ENCODE measurements around the gene METTL8.
A peak's percentile ranks its signal among the peaks of the same experiment; 100 is the strongest.
"Not testable (repeated sequence)": the region's sequence is repeated elsewhere in the genome, so short reads cannot be mapped to it uniquely, and the experiment has no call there.

The METTL8 gene

GRCh38 chr2:171431677-171432167 is 2.1 kb downstream of the METTL8 start:
- H3K4me3 ChIP-seq (ENCODE audit: severe bottlenecking), result no peak overlapping the region
- no peak for ATAC-seq (ENCODE audit: low read depth)
- H3K27ac ChIP-seq (ENCODE audit: poor library complexity, severe bottlenecking), result peak overlapping the region; percentile 83

DNA sequence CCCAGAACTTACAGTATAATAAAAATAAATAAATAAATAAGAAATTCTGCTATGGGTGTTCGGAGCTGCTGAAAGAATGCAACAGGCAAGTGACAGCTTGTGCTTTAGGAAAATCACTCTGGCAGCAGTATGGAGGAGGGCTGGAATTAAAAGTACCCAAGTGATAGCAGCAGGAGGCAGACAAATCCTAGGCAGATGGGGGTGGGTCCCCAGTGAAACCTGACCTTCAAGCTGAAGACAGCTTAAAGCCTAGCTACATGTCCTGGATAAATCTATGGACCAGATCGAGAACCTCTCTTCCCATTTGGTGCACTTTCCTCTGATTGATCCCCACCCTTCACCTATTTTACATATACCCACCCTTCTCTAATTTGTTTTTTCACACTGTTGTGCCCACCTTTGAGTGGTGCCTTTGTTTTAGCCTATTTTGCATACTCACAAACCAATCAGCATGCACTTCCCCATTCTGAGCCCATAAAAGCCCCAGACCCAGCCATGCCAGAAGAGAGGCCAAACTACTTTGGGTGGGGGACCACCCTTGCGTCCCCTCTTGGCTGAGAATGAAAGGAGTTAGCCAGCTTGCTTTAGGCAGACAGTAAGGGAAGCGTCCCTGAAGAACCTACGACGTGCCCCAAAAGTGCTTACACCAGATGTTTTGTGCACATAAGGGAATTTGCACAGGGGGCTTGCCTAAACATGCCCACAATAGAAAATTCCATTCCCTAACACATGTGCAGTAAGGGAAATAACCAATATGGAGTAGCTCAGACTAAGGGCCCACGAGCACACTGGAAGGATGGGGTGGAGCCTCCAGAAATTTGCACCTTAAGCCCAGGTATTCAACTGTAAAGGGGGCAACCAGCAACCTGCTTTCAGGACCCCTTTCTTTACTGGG is 3.0 kb downstream of the METTL8 start:
- no peaks in the 10 kb centered on the region for H3K9me3 ChIP-seq (ENCODE audit: severe bottlenecking)
- no peak for ATAC-seq (ENCODE audit: low read depth)
- H3K4me3 ChIP-seq (ENCODE audit: severe bottlenecking), result no peak overlapping the region
- H3K4me1 ChIP-seq (ENCODE audit: insufficient read depth, poor library complexity, severe bottlenecking), result peaks cover 5% of the 10 kb centered on the region
- H3K27me3 ChIP-seq (ENCODE audit: insufficient read depth, poor library complexity, severe bottlenecking), result no peaks in the 10 kb centered on the region
- no peak overlapping the region for H3K27ac ChIP-seq (ENCODE audit: poor library complexity, severe bottlenecking)
- DNase-seq (ENCODE audit: low spot score), result no peak
- TF ChIP-seq CTCF (IDR thresholded peaks at IDR 0.05; ENCODE audit: poor library complexity, severe bottlenecking), result no peak
- peaks cover 3% of the 10 kb centered on the region for H3K36me3 ChIP-seq (ENCODE audit: low read depth)

More at GRCh38 chr2:171431677-171432167, 2.1 kb downstream of the METTL8 start:
- Histone ChIP-seq H3K27me3 (ENCODE audit: insufficient read depth, poor library complexity, severe bottlenecking) (no peaks in the 10 kb centered on the region), H3K9me3 (ENCODE audit: severe bottlenecking) (peaks cover 2% of the 10 kb centered on the region), H3K36me3 (ENCODE audit: low read depth) (peaks cover 11% of the 10 kb centered on the region), H3K4me1 (ENCODE audit: insufficient read depth, poor library complexity, severe bottlenecking) (peaks cover 12% of the 10 kb centered on the region)
- DNase-seq (ENCODE audit: low spot score), result no peak
- TF ChIP-seq CTCF (IDR thresholded peaks at IDR 0.05; ENCODE audit: poor library complexity, severe bottlenecking), result no peak

DNA sequence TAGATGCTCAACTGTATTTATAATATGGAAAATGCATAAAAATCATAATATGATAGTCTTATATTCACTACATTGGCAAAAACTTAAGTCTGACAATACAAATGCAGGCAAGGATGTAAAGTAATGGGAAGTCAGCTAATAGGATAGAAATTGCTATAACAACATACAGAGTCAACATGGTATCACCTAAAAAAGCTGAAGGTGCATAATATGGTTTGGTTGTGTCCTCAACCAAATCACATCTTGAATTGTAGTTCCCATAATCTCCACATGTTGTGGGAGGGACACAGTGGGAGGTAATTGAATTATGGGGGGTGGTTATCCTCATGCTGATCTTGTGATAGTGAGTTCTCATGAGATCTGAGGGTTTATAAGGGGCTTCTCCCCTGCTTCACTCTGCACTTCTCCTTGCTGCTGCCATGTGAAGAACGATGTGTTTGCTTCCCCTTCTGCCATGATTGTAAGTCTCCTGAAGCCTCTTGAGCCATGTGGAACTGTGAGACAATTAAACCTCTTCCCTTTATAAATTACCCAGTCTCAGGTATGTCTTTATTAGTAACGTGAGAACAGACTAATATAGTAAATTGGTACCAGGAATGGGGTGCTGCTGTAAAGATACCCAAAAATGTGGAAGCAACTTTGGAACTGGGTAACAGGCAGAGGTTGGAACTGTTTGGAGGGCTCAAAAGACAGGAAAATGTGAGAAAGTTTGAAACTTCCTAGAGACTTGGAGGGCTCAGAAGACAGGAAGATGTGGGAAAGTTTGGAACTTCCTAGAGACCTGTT is 10.9 kb downstream of the METTL8 start:
- H3K9me3 ChIP-seq (ENCODE audit: severe bottlenecking); H3K4me1 ChIP-seq (ENCODE audit: insufficient read depth, poor library complexity, severe bottlenecking); DNase-seq (ENCODE audit: low spot score); H3K27ac ChIP-seq (ENCODE audit: poor library complexity, severe bottlenecking); H3K36me3 ChIP-seq (ENCODE audit: low read depth); H3K27me3 ChIP-seq (ENCODE audit: insufficient read depth, poor library complexity, severe bottlenecking); ATAC-seq (ENCODE audit: low read depth); H3K4me3 ChIP-seq (ENCODE audit: severe bottlenecking): not testable (repeated sequence)

DNA sequence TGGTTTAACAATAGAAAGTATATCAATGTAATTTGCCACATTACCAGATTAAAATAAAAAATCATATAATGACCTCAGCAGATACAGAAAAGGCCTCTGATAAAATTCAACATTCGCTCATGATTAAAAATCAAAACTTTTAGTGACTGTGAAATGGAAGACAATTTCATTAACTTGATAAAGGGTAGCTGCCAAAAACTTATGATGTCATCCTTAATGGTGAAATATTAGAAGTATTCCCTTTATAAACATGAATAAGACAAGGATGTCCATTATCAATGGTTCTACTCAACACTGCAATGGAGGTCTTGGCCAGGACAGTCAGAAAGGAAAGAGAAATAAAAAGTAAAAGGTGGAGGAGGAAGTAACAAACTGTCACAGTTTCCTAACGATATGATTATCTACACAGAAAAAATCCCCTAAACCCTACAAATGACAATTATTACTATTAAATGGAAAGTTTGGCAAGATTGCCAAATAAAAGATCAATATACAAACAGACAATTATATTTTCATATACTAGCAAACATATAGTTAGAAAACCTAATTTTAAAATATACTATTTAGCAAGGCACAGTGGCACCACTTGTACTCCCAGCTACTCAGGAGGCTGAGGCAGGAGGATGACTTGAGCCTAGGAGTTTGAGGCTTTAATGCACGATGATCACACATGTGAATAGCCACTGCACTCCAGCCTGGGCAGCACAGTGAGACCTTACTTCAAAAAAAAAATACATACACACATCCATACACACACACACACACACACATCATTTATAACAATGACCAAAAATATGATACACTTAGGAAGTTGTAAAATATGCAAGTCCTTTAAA is 12.8 kb downstream of the METTL8 start:
- TF ChIP-seq CTCF (IDR thresholded peaks at IDR 0.05; ENCODE audit: poor library complexity, severe bottlenecking), result no peak
- Histone ChIP-seq H3K27me3 (ENCODE audit: insufficient read depth, poor library complexity, severe bottlenecking) (no peaks in the 10 kb centered on the region), H3K4me3 (ENCODE audit: severe bottlenecking) (no peak overlapping the region), H3K36me3 (ENCODE audit: low read depth) (peaks cover 8% of the 10 kb centered on the region), H3K9me3 (ENCODE audit: severe bottlenecking) (peaks cover 6% of the 10 kb centered on the region), H3K4me1 (ENCODE audit: insufficient read depth, poor library complexity, severe bottlenecking) (peaks cover under 1% of the 10 kb centered on the region), H3K27ac (ENCODE audit: poor library complexity, severe bottlenecking) (no peak overlapping the region)
- DNase-seq (ENCODE audit: low spot score) (no peak), ATAC-seq (ENCODE audit: low read depth) (no peak)

DNA sequence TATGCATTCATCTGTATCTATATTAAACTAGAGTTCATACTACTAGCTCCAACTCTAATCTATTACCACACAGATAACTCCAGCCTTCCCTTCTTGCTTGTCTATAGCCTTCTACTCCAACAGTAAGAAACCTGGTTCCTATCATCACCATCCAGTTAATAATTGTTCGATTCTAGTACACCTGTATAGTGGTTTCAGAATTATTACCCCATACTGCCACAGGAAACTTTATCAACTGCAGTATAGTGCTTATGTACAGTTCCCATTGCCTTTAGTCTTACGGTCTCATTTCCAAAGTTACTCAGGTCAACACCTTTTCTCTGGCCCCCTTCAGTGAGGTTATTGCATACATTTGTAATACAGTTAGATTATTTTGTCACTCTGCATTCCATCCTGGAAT is 14.5 kb downstream of the METTL8 start:
- H3K27me3 ChIP-seq (ENCODE audit: insufficient read depth, poor library complexity, severe bottlenecking), result no peaks in the 10 kb centered on the region
- no peak for ATAC-seq (ENCODE audit: low read depth)
- peaks cover 5% of the 10 kb centered on the region for H3K4me1 ChIP-seq (ENCODE audit: insufficient read depth, poor library complexity, severe bottlenecking)
- H3K27ac ChIP-seq (ENCODE audit: poor library complexity, severe bottlenecking), result no peak overlapping the region
- DNase-seq (ENCODE audit: low spot score), result no peak
- peaks cover 6% of the 10 kb centered on the region; the same call in 1 of the 2 replicates for H3K36me3 ChIP-seq (ENCODE audit: low read depth)
- no peak overlapping the region for H3K4me3 ChIP-seq (ENCODE audit: severe bottlenecking)
- TF ChIP-seq CTCF (IDR thresholded peaks at IDR 0.05; ENCODE audit: poor library complexity, severe bottlenecking), result no peak
- H3K9me3 ChIP-seq (ENCODE audit: severe bottlenecking), result peaks cover 6% of the 10 kb centered on the region
